SW 1271 (cell line): Measurements from ENCODE around the gene NES.
A peak's percentile ranks its signal among the peaks of the same experiment; 100 is the strongest.

Experiments
- DNase-seq, 2 experiments: peaks; one replicate each; lab custom pipeline; 2025; lab: John Stamatoyannopoulos, UW

NES gene

GRCh38 chr1:156623946-156624813 is 53.0 kb downstream of the NES start:
- peak; percentile 19 to 57 for DNase-seq

GRCh38 chr1:156622581-156623297 is 54.5 kb downstream of the NES start:
- DNase-seq, result no peak

- no peak for DNase-seq
Measured at GRCh38 chr1:156619582-156619955, 57.6 kb downstream of the NES start.

GRCh38 chr1:156618853-156619581 is 58.2 kb downstream of the NES start, which contains the start of gene HAPLN2:
TSS of gene HAPLN2 (plus strand) at chr1:156619415. CDS start at chr1:156623491, 4,076 bp downstream.
- DNase-seq, result no peak
